HG03469 (cell line): ENCODE results near the gene ADAMTS17.
"Not testable (repeated sequence)": the region's sequence is repeated elsewhere in the genome, so short reads cannot be mapped to it uniquely, and the experiment has no call there.

Source experiments
- ATAC-seq: cut with Tn5 transposase; IDR thresholded peaks from one replicate; pipeline ENCODE4 v1.9.1; 2021; ENCODE audit warnings: mild to moderate bottlenecking, moderate library complexity, moderate number of reproducible peaks; ENCODE audit not compliant: unreplicated experiment

ADAMTS17 gene

DNA sequence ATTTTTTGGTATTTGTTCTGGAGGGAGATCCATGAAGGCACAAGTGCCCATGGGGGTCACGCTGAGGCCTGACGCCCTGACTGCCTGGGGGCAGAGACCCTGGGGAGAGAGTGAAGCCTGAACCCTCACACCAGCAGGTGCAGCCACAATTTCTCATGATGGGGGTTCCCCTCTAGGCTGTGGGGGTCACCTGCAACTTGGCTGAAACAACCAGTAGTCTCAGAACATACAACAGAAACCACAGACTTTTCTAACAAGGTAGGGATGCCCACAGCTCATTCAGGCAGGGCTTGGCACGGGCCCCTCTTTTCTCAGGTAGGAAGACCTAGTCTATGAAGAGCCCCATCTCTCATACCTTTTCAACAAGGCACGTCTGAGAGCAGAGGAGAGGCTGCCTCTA lies 245.1 kb downstream of the ADAMTS17 start:
- ATAC-seq = no peak

DNA sequence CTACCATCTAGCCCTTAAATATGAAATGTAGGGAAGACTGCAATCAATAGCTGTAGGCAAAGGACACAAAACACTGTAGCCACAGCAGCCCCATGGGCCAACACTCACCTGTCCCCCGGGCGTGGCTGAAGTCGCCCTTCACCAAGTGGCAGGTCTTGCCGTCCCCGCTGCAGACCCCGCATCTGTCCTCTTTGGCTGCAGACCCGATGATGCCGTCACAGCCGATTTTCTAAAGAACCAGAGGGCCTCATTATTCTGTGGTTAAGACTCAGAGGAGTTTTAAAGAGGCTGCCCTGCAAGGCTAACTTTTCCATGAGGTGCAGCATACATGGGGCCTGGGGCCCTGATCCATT lies 245.6 kb downstream of the ADAMTS17 start:
- no peak for ATAC-seq

DNA sequence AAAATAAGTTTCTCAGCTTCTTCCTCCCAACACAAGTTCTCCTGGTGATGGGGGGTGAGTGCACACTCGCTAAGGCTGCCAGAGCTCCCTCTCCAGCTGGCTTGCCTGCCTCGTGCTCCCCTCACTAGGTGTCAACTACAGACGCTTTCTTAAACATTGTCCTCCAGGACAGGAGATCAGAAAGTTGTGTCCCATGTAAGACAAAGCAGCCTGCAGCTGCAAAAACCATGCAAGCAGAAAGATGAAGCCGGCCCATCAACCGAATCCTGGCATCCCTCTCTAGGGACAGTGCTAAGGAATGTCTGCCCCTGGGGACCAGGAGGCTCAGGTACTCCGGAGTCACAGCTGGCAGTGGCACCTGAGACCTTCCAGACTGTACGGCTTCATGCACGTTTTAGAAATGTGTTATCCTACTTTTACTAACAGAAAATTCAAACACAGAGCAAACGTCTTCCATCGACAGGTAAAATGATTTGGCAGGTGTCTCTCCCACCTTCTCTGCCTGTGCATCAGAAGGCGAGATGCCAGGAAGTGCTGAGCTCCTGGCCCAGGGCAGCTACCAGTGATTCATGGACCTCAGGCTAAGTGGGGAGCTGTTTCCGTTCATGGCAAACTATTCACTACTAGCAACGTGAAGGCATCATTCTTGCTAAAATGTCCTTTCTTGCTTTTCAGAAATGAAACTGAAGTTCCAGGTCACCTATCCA lies 246.1 kb downstream of the ADAMTS17 start:
- ATAC-seq = no peak

- ATAC-seq = no peak
These were observed 247.7 kb downstream of the ADAMTS17 start for GRCh38 chr15:100094127-100094510.

- no peak for ATAC-seq
These were observed 248.3 kb downstream of the ADAMTS17 start for GRCh38 chr15:100093211-100094126.

DNA sequence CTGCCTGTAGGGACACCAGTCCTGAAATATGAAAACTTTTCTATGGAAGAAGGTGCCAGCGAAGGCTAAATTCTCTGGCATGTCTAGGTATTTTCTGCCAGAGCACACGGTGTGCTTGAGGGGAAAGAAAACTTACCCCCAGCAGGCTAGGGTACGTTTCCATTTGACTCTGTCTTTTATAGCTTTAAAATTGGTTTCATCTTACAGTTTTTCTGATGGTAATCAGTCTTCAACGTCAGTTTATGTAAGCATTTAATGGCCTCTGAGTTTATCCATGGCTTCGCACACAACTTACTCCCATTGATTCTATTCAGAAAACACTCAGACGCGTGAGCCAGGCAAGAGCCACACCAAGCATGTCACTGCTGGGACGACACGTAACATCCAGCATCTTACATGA lies 249.7 kb downstream of the ADAMTS17 start:
- ATAC-seq = no peak

DNA sequence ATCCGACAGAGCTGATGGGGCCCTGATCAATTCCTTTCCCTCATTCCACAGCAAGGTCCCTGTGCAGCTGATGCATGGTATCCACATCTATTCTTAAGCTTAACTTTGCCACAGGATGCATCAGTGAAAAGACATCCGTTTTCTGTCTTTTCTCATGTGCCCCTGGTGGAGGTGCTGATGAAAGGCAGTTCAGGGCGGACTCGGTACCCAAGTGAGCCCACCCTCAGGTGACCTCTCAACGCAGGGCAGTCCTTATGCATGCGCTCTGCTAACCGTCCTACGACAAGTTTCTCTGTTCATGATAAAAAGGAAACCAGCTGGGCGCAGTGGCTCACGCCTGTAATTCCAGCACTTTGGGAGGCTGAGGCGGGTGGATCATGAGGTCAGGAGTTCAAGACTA lies 251.4 kb downstream of the ADAMTS17 start:
- ATAC-seq = no peak

DNA sequence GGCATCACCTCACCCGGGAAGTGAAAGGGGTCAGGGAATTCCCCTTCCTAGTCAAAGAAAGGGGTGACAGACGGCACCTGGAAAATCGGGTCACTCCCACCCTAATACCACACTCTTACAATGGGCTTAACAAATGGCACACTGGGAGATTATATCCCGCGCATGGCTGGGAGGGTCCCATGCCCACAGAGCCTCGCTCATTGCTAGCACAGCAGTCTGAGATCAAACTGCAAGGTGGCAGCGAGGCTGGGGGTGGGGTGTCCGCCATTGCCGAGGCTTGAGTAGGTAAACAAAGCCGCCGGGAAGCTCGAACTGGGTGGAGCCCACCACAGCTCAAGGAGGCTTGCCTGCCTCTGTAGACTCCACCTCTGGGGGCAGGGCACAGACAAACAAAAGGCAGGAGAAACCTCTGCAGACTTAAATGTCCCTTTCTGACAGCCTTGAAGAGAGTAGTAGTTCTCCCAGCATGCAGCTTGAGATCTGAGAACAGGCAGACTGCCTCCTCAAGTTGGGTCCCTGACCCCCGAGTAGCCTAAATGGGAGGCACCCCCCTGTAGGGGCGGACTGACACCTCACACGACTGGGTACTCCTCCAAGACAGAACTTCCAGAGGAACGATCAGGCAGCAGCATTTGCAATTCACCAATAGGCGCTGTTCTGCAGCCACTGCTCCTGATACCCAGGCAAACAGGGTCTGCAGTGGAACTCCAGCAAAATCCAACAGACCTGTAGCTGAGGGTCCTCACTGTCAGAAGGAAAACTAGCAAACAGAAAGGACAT lies 257.5 kb downstream of the ADAMTS17 start:
- not testable (repeated sequence) for ATAC-seq

DNA sequence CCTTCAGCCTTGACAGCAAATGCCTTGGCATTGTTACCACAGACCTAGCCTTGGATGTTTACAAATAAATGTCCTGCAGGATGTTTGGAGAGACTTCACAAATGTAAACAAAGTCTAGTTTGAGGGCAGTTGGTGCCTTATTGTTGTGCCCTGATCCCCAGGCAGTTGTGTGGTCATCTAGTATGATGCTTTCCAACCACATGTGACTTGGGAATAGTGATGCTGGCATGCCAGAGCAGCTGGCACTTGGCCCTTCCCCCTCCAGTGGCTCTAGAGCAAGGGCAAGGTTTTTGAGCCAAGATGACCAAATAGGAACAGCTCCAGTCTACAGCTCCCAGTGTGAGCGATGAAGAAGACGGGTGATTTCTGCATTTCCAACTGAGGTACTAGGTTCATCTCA lies 258.2 kb downstream of the ADAMTS17 start:
- ATAC-seq = no peak

DNA sequence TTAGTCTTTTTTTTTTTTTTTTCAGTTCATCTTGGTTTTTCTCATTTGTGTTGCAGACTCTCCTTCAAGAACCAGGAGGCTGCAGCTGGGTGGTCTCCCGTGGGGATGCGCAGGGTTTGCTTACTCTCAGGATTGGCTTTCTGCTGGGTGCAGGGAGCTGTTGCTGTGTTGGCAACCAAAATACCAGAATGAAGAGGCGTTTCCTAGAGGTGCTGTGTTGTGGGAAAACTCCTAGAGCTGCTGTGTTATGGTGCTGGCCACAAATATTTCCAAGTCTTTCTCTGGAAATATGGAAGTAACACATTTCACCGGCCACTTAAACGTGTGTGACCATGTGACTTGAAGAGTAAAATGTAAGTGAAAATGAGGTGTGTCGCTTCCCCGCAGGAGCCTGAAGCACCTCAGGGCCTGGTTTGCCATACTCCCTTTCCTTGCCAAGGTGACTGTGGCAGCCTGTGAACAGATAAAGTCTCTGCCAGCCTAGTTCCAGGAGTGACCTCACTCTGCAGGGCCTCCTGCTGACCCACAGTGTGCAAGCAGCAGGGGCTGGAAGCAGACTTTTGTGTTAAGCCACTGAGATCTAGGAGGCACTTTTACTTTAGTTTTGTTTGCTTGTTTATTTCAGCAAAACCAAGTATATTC lies 258.9 kb downstream of the ADAMTS17 start:
- ATAC-seq = no peak

GRCh38 chr15:100081454-100081853 lies 260.3 kb downstream of the ADAMTS17 start:
- ATAC-seq = no peak

DNA sequence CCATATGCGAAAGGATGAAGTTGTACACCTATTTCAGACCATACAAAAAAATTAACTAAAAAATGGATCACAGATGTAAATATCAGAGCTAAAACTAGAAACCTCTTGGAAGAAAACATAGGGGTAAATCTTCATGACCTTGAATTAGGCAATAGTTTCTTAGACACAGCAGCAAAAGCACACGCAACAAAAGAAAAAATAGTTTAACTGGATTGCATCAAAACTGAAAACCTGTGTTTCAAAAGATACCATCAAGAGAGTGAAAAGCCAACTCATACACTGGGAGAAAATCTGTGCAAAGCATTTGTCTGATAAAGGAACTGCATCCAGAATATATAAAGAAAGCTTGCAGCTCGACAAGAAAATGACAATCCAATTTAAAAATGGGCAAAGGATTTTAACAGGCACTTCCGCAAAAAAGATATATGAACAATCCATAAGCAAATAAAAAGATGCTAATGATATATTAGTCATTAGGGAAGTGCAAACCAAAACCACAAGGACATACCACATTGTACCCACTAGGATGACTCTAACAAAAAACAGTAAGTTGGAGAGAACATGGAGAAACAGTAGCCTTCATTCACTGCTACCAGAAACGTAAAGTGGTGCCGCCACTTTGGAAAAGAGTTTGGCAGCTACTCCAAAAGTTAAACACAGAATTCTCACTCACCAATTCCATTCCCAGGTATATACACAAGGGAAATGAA lies 263.1 kb downstream of the ADAMTS17 start:
- ATAC-seq = no peak

GRCh38 chr15:100075229-100075628 lies 266.5 kb downstream of the ADAMTS17 start:
- no peak for ATAC-seq

- ATAC-seq = no peak
These were observed 267.8 kb downstream of the ADAMTS17 start for GRCh38 chr15:100073982-100074381.

DNA sequence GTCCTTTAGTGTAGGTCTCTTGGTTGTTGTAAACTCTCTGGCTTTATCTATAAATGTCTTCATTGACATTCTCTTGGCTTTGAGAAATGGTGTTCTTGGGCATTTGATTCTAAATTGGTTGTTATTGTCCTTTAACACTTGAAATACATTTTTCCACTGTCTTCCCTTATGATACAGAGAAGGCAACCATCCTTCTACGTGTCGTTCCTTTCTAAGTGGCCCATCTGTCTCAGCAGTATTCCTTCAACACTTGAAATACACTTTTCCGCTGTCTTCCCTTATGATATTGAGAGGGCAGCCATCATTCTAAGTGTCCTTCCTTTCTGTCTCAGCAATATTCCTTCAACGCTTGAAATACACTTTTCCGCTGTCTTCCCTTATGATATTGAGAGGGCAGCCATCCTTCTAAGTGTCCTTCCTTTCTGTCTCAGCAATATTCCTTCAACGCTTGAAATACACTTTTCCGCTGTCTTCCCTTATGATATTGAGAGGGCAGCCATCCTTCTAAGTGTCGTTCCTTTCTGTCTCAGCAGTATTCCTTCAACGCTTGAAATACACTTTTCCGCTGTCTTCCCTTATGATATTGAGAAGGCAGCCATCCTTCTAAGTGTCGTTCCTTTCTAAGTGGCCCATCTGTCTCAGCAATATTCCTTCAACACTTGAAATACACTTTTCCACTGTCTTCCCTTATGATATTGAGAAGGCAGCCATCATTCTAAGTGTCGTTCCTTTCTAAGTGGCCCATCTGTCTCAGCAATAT lies 275.1 kb downstream of the ADAMTS17 start:
- not testable (repeated sequence) for ATAC-seq

- no peak for ATAC-seq
These were observed 279.8 kb downstream of the ADAMTS17 start for GRCh38 chr15:100061944-100062343.

- no peak for ATAC-seq
These were observed 281.4 kb downstream of the ADAMTS17 start for GRCh38 chr15:100060276-100060926.

GRCh38 chr15:100059521-100059920 lies 282.3 kb downstream of the ADAMTS17 start:
- no peak for ATAC-seq

DNA sequence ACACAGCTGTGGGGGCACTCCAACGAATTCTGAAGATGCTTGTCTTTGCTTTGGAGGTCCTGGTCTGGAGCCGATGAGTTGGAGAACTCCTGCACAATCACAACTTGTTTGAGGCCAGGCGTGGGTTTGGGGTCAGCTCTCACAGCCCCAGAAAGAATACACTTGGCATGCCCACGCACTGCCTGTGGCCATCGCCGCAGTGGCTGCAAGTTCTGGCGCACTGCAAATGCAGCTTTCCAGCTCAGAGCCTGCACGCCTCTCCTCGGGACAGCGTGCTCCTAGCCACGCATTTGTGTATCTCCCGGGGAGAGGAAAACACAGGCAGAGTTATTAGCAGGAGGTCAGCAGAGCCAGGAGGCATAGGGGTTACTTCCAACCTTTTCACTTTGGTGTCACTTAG lies 282.7 kb downstream of the ADAMTS17 start:
- no peak for ATAC-seq
